ENCODE data around the gene SIPA1L2. TPM values are rescaled to one million over a fixed set of nuclear protein-coding genes. Genes with fewer than 3 reads are reported as not detected.
"Not testable (repeated sequence)": the region's sequence is repeated elsewhere in the genome, so short reads cannot be mapped to it uniquely, and the experiment has no call there.

The SIPA1L2 gene
- total RNA-seq, 1 donor from 2014 or later: 2.3 TPM

GRCh38 chr1:232621050-232621449, 8.9 kb downstream of the SIPA1L2 start:
- H3K27ac Mint-ChIP-seq: no peak overlapping the region
- H3K36me3 Mint-ChIP-seq (ENCODE audit: low read depth): no peaks in the 10 kb centered on the region
- DNase-seq (ENCODE audit: low spot score): no peak
- H3K27me3 Mint-ChIP-seq (ENCODE audit: insufficient read depth): no peaks in the 10 kb centered on the region
- no peaks in the 10 kb centered on the region for H3K9me3 Mint-ChIP-seq
- H3K4me3 Mint-ChIP-seq: no peak overlapping the region
- no peaks in the 10 kb centered on the region for H3K4me1 Mint-ChIP-seq (ENCODE audit: low read depth)
- intact Hi-C loops (cut with micrococcal nuclease): no loop called here

GRCh38 chr1:232620356-232620969, 9.5 kb downstream of the SIPA1L2 start:
- Mint-ChIP-seq H3K27me3 (ENCODE audit: insufficient read depth) (no peaks in the 10 kb centered on the region), H3K4me1 (ENCODE audit: low read depth) (no peaks in the 10 kb centered on the region), H3K36me3 (ENCODE audit: low read depth) (no peaks in the 10 kb centered on the region), H3K4me3 (no peak overlapping the region), H3K27ac (no peak overlapping the region), H3K9me3 (no peaks in the 10 kb centered on the region)
- no peak for DNase-seq (ENCODE audit: low spot score)
- intact Hi-C loops (cut with micrococcal nuclease): no loop called here

- no peak for DNase-seq (ENCODE audit: low spot score)
- Mint-ChIP-seq H3K9me3 (no peaks in the 10 kb centered on the region), H3K4me3 (no peak overlapping the region), H3K4me1 (ENCODE audit: low read depth) (peaks cover 14% of the 10 kb centered on the region), H3K27ac (no peak overlapping the region), H3K36me3 (ENCODE audit: low read depth) (no peaks in the 10 kb centered on the region), H3K27me3 (ENCODE audit: insufficient read depth) (no peaks in the 10 kb centered on the region)
- intact Hi-C loops (cut with micrococcal nuclease): no loop called here
Measured at GRCh38 chr1:232617237-232617636, 12.7 kb downstream of the SIPA1L2 start.

GRCh38 chr1:232615306-232615800, 14.6 kb downstream of the SIPA1L2 start:
- no peak overlapping the region for H3K4me3 Mint-ChIP-seq
- intact Hi-C loops (cut with micrococcal nuclease): no loop called here
- no peak for DNase-seq (ENCODE audit: low spot score)
- H3K27ac Mint-ChIP-seq: no peak overlapping the region
- H3K9me3 Mint-ChIP-seq: no peaks in the 10 kb centered on the region
- peaks cover 14% of the 10 kb centered on the region for H3K4me1 Mint-ChIP-seq (ENCODE audit: low read depth)
- no peaks in the 10 kb centered on the region for H3K36me3 Mint-ChIP-seq (ENCODE audit: low read depth)
- no peaks in the 10 kb centered on the region for H3K27me3 Mint-ChIP-seq (ENCODE audit: insufficient read depth)

GRCh38 chr1:232614811-232615210, 15.1 kb downstream of the SIPA1L2 start:
- H3K4me3 Mint-ChIP-seq: no peak overlapping the region
- no peaks in the 10 kb centered on the region for H3K9me3 Mint-ChIP-seq
- intact Hi-C loops (cut with micrococcal nuclease): no loop called here
- no peaks in the 10 kb centered on the region for H3K36me3 Mint-ChIP-seq (ENCODE audit: low read depth)
- no peak for DNase-seq (ENCODE audit: low spot score)
- H3K27me3 Mint-ChIP-seq (ENCODE audit: insufficient read depth): no peaks in the 10 kb centered on the region
- H3K27ac Mint-ChIP-seq: no peak overlapping the region
- peaks cover 14% of the 10 kb centered on the region for H3K4me1 Mint-ChIP-seq (ENCODE audit: low read depth)

- no peaks in the 10 kb centered on the region for H3K27me3 Mint-ChIP-seq (ENCODE audit: insufficient read depth)
- no peaks in the 10 kb centered on the region for H3K9me3 Mint-ChIP-seq
- DNase-seq (ENCODE audit: low spot score): no peak
- H3K27ac Mint-ChIP-seq: no peak overlapping the region
- H3K4me3 Mint-ChIP-seq: no peak overlapping the region
- peaks cover 14% of the 10 kb centered on the region for H3K4me1 Mint-ChIP-seq (ENCODE audit: low read depth)
- intact Hi-C loops (cut with micrococcal nuclease): no loop called here
- H3K36me3 Mint-ChIP-seq (ENCODE audit: low read depth): no peaks in the 10 kb centered on the region
Measured at GRCh38 chr1:232613752-232614381, 16.1 kb downstream of the SIPA1L2 start.

GRCh38 chr1:232612836-232613235, 17.1 kb downstream of the SIPA1L2 start:
- intact Hi-C loops (cut with micrococcal nuclease): not testable (repeated sequence)

GRCh38 chr1:232611834-232612233, 18.1 kb downstream of the SIPA1L2 start:
- Mint-ChIP-seq H3K27me3 (ENCODE audit: insufficient read depth) (peaks cover 3% of the 10 kb centered on the region), H3K4me1 (ENCODE audit: low read depth) (peaks cover 14% of the 10 kb centered on the region), H3K27ac (no peak overlapping the region), H3K9me3 (no peaks in the 10 kb centered on the region), H3K36me3 (ENCODE audit: low read depth) (no peaks in the 10 kb centered on the region), H3K4me3 (no peak overlapping the region)
- intact Hi-C loops (cut with micrococcal nuclease): no loop called here
- no peak for DNase-seq (ENCODE audit: low spot score)

More at GRCh38 chr1:232612836-232613235, 17.1 kb downstream of the SIPA1L2 start:
- H3K36me3 Mint-ChIP-seq (ENCODE audit: low read depth); H3K27ac Mint-ChIP-seq; H3K27me3 Mint-ChIP-seq (ENCODE audit: insufficient read depth); H3K4me3 Mint-ChIP-seq; DNase-seq (ENCODE audit: low spot score); H3K9me3 Mint-ChIP-seq: not testable (repeated sequence)
- peaks cover 14% of the 10 kb centered on the region for H3K4me1 Mint-ChIP-seq (ENCODE audit: low read depth)

GRCh38 chr1:232610902-232611745, 18.8 kb downstream of the SIPA1L2 start:
- DNase-seq (ENCODE audit: low spot score); H3K36me3 Mint-ChIP-seq (ENCODE audit: low read depth); intact Hi-C loops (cut with micrococcal nuclease); H3K27ac Mint-ChIP-seq; H3K9me3 Mint-ChIP-seq; H3K4me3 Mint-ChIP-seq; H3K27me3 Mint-ChIP-seq (ENCODE audit: insufficient read depth): not testable (repeated sequence)
- peaks cover 14% of the 10 kb centered on the region for H3K4me1 Mint-ChIP-seq (ENCODE audit: low read depth)

GRCh38 chr1:232610192-232610901, 19.6 kb downstream of the SIPA1L2 start:
- peaks cover 3% of the 10 kb centered on the region for H3K27me3 Mint-ChIP-seq (ENCODE audit: insufficient read depth)
- intact Hi-C loops (cut with micrococcal nuclease): no loop called here
- peaks cover 14% of the 10 kb centered on the region for H3K4me1 Mint-ChIP-seq (ENCODE audit: low read depth)
- DNase-seq (ENCODE audit: low spot score): no peak
- H3K27ac Mint-ChIP-seq: no peak overlapping the region
- no peak overlapping the region for H3K4me3 Mint-ChIP-seq
- H3K36me3 Mint-ChIP-seq (ENCODE audit: low read depth): no peaks in the 10 kb centered on the region
- no peaks in the 10 kb centered on the region for H3K9me3 Mint-ChIP-seq

GRCh38 chr1:232608427-232608826, 21.5 kb downstream of the SIPA1L2 start:
- peaks cover 12% of the 10 kb centered on the region for H3K4me1 Mint-ChIP-seq (ENCODE audit: low read depth)
- intact Hi-C loops (cut with micrococcal nuclease): no loop called here
- H3K9me3 Mint-ChIP-seq: no peaks in the 10 kb centered on the region
- no peak overlapping the region for H3K27ac Mint-ChIP-seq
- no peaks in the 10 kb centered on the region for H3K36me3 Mint-ChIP-seq (ENCODE audit: low read depth)
- DNase-seq (ENCODE audit: low spot score): no peak
- no peak overlapping the region for H3K4me3 Mint-ChIP-seq
- H3K27me3 Mint-ChIP-seq (ENCODE audit: insufficient read depth): peaks cover 3% of the 10 kb centered on the region

GRCh38 chr1:232602622-232603021, 27.3 kb downstream of the SIPA1L2 start:
- Mint-ChIP-seq H3K27me3 (ENCODE audit: insufficient read depth) (no peaks in the 10 kb centered on the region), H3K9me3 (no peaks in the 10 kb centered on the region), H3K27ac (no peak overlapping the region), H3K36me3 (ENCODE audit: low read depth) (no peaks in the 10 kb centered on the region), H3K4me3 (no peak overlapping the region), H3K4me1 (ENCODE audit: low read depth) (peaks cover 40% of the 10 kb centered on the region)
- intact Hi-C loops (cut with micrococcal nuclease): no loop called here
- DNase-seq (ENCODE audit: low spot score): no peak
